GM19328 (cell line): ENCODE data around the gene PPM1K.

ENCODE experiments used
- ATAC-seq: cut with Tn5 transposase; IDR thresholded peaks from one replicate; pipeline ENCODE4 v1.9.1; 2021; ENCODE audit warnings: mild to moderate bottlenecking, moderate library complexity; ENCODE audit not compliant: unreplicated experiment

The PPM1K gene

DNA sequence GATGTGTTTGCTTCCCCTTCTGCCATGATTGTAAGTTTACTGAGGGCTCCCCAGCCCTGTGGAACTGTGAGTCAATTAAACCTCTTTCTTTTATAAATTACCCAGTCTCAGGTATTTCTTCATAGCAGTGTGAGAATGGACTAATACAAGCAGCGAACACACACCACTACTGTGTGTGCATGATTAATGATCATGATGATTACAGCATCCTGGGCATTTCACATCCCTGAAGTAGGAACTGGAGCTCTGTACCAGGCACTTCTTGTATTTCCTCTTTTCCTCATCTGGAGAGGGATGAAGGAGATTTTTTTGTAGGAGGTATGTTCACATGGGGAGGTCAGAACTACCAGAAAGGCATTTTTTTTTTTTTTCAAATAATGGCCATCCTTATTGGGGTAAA is 60.8 kb downstream of the PPM1K start:
- no peak for ATAC-seq

DNA sequence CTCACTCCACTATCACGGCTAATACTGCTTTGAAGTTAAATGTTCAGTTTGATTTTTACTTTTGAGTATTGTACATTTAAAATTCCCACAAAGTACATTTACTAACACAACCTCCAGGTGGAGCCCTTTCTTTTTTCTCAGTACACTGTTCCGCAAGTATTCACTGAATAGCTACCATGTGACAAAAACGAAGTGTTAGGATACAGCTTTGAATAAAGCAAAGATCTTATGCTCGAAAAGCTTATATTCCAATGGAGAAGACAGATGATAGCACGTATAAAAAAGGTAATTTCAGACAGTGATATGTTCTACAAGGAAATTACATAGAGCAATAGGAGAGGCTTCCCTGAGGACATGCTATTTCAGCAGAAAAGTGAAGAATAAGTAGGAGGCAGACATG is 65.3 kb downstream of the PPM1K start:
- ATAC-seq, result no peak

DNA sequence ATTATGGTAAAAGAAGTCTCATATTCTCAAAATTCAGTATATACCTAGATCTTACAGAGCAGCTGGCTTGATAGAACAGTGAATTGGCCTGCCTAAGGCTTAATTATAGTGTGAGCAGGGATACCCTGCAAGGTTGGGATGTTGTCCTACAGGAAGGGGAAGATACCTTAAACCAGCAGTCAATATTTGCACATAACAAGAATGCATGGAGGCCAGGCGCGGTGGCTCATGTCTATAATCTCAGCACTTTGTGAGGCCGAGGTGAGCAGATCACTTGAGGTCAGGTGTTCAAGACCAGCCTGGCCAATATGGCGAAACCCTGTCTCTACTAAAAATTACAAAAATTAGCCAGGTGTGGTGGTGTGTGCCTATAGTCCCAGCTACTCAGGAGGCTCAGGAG is 67.2 kb downstream of the PPM1K start:
- ATAC-seq, result no peak

- no peak for ATAC-seq
These were observed 68.0 kb downstream of the PPM1K start for GRCh38 chr4:88216395-88216794.

GRCh38 chr4:88215351-88215750 is 69.0 kb downstream of the PPM1K start:
- no peak for ATAC-seq

DNA sequence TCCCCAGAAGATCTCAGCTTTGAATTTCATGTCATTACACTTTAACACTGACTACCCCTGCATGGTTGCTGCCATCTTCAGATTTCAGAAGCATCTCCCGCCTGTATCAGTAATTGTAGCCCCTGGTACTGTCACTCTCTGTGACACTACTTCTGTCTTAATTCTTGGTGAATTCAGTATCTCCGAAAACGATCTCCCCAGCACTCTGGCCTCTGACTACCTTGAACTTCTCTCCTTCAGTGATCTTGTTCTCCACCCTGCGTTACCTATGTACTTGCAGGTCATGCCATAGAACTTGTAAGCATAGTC is 72.2 kb downstream of the PPM1K start:
- no peak for ATAC-seq

DNA sequence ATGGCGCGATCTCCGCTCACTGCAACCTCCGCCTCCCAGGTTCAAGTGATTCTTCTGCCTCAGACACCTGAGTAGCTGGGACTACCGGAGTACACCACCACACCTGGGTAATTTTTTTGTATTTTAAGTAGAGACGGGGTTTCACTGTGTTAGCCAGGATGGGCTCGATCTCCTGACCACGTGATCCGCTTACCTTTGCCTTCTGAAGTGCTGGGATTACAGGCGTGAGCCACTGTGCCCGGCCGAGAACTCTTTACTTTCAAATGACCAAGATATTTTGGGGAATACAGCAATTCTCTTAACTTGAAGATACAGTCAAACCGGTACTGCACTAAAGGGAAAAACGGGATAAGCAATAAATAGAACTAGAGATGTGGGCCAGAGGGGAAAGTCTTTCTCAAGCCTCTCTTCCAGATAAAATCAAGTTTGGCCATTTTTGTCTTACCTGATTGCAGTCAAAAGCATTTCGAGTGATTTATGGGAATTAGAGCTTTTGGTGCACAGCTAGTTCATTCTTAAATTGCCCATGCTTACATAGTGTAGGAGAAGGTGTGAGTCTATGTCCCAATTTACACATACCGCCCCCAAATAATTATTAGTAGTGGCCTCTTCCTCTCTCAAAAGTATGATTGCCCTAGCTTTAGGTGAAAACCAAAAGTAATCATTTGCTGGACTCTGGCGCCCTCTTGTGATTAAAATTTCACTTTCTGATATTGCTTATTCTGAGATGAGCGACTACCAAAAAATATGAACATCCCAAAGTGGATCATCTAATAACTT is 72.7 kb downstream of the PPM1K start:
- ATAC-seq, result no peak

- ATAC-seq, result no peak
These were observed 76.2 kb downstream of the PPM1K start for GRCh38 chr4:88208156-88208555.
